Naive thymus-derived CD4-positive, alpha-beta T cell (primary cell): ENCODE results near the gene FBRSL1. TPM values are rescaled to one million over a fixed set of nuclear protein-coding genes. Genes with fewer than 3 reads are reported as not detected.

ENCODE experiments used
- ATAC-seq: fragments of 150-1000 bp; cut with Tn5 transposase; 2 replicates; pipeline ENCODE4 v1.10.0; 2021; ENCODE audit warnings: mild to moderate bottlenecking, moderate library complexity
- CTCF ChIA-PET: fragments of 350-600 bp; sonication (Branson Sonifier 250); formaldehyde crosslinking; loops from one replicate; lab custom pipeline; 2021; ENCODE audit warnings: antibody characterized with exemption; lab: Charles Lee
- POLR2A ChIA-PET: fragments of 350-600 bp; sonication (Branson Sonifier 250); formaldehyde crosslinking; loops from one replicate; lab custom pipeline; 2021; ENCODE audit warnings: antibody characterized with exemption, inconsistent platforms; lab: Charles Lee
- DNase-seq, 9 donors: peaks; one replicate each; pipeline versions ENCODE4 v3.0.0 to v3.0.0-alpha.2; 2020 to 2022; ENCODE audit warnings: mixed read lengths in 1 of 9
- H3K27ac ChIP-seq: one replicate; pipeline ENCODE4 v1.7.0; 2013; ENCODE audit warnings: mild to moderate bottlenecking, low read depth, low read length, moderate library complexity
- H3K27me3 ChIP-seq, 2 donors: one replicate each; pipeline ENCODE4 v1.7.0; 2013; ENCODE audit warnings: low read length in 2 of 2, mild to moderate bottlenecking in 2 of 2, moderate library complexity in 2 of 2; ENCODE audit not compliant: control insufficient read depth in 2 of 2, insufficient read depth in 2 of 2
- H3K36me3 ChIP-seq, 3 experiments: 1 replicate in 2 of 3; 2 replicates in 1 of 3; pipeline ENCODE4 v1.7.0; 2013; ENCODE audit warnings: low read length in 3 of 3, mild to moderate bottlenecking in 3 of 3, moderate library complexity in 1 of 3; ENCODE audit not compliant: insufficient read depth in 3 of 3, control insufficient read depth in 2 of 3
- H3K4me1 ChIP-seq, 2 donors: one replicate each; pipeline ENCODE4 v1.7.0; 2013; ENCODE audit warnings: low read length in 2 of 2, mild to moderate bottlenecking in 2 of 2, moderate library complexity in 1 of 2; ENCODE audit not compliant: control insufficient read depth in 2 of 2, insufficient read depth in 2 of 2
- H3K4me3 ChIP-seq: 2 replicates; pipeline ENCODE4 v1.7.0; 2013; ENCODE audit warnings: mild to moderate bottlenecking, low read length
- H3K9me3 ChIP-seq, 3 experiments: 1 replicate in 2 of 3; 2 replicates in 1 of 3; pipeline ENCODE4 v1.7.0; 2013; ENCODE audit warnings: low read length in 3 of 3; ENCODE audit not compliant: control insufficient read depth in 2 of 3
- H3K27ac Mint-ChIP-seq, 9 donors: one replicate each; pipeline ENCODE4 v1.8.0; 2020 to 2022; ENCODE audit warnings: mixed read lengths in 9 of 9, mild to moderate bottlenecking in 8 of 9, moderate library complexity in 5 of 9, inconsistent platforms in 2 of 9
- H3K27me3 Mint-ChIP-seq, 5 donors: one replicate each; pipeline ENCODE4 v1.8.0; 2021 to 2022; ENCODE audit warnings: mixed read lengths in 5 of 5, mild to moderate bottlenecking in 1 of 5
- H3K36me3 Mint-ChIP-seq, 5 donors: one replicate each; pipeline ENCODE4 v1.8.0; 2020 to 2022; ENCODE audit warnings: mixed read lengths in 5 of 5, mild to moderate bottlenecking in 3 of 5, inconsistent platforms in 1 of 5
- H3K4me1 Mint-ChIP-seq, 7 donors: one replicate each; pipeline ENCODE4 v1.8.0; 2020 to 2022; ENCODE audit warnings: mixed read lengths in 7 of 7, mild to moderate bottlenecking in 3 of 7, inconsistent platforms in 1 of 7
- H3K4me3 Mint-ChIP-seq, 10 donors: one replicate each; pipeline ENCODE4 v1.8.0; 2020 to 2022; ENCODE audit warnings: mild to moderate bottlenecking in 10 of 10, mixed read lengths in 10 of 10, moderate library complexity in 6 of 10, inconsistent platforms in 2 of 10
- H3K9me3 Mint-ChIP-seq, 11 donors: one replicate each; pipeline ENCODE4 v1.8.0; 2020 to 2022; ENCODE audit warnings: mixed read lengths in 11 of 11, mild to moderate bottlenecking in 4 of 11, inconsistent platforms in 1 of 11, moderate library complexity in 1 of 11
- intact Hi-C, 2 donors: fragments of 100-400 bp; cut with micrococcal nuclease; formaldehyde crosslinking; loops; one replicate each; pipeline ENCODE4 v1.15.1; 2023
- polyA plus RNA-seq, 2 donors: library from polyadenylated mRNA; unstranded; fragments of 300-500 nt; fragmentation: Illumina TruSeq; gene quantifications; one replicate each; pipeline ENCODE4 v1.2.3, GENCODE V29; 2021
- total RNA-seq, 6 experiments: library from RNA in 5 of 6; stranded (reverse) in 5 of 6; gene quantifications; 1 replicate in 5 of 6; 2 replicates in 1 of 6; pipeline ENCODE4 v1.2.3 and lab custom pipeline; 2021 to 2026

Gene FBRSL1
- total and polyA plus RNA-seq, 7 experiments from 2014 or later: 0.77 to 105 (median 90.9) TPM

- ATAC-seq: no peak
- DNase-seq: no peak
- Mint-ChIP-seq H3K4me3 (no peak overlapping the region), H3K4me1 (peaks cover 25 to 43% (median 36%) of the 10 kb centered on the region in 7 donors), H3K36me3 (no peaks in the 10 kb centered on the region), H3K9me3 (peaks cover 0 to 3% (median 0%) of the 10 kb centered on the region in 11 donors), H3K27me3 (no peaks in the 10 kb centered on the region), H3K27ac (peak overlapping the region in 1 of 9 donors; percentile 59)
- no peaks in the 10 kb centered on the region for H3K36me3 ChIP-seq
- peaks cover 6 to 12% of the 10 kb centered on the region in 2 donors for H3K4me1 ChIP-seq
- ChIA-PET CTCF (no interaction called here), POLR2A (no interaction called here)
- H3K27ac ChIP-seq: no peak overlapping the region
- intact Hi-C loops: loop anchor here in 1 of 2 donors (10.0 kb wide), 1 partner anchor 538 kb away; the partner anchor contains the start of gene EP400
- no peak overlapping the region for H3K4me3 ChIP-seq
- H3K27me3 ChIP-seq: no peaks in the 10 kb centered on the region
- no peaks in the 10 kb centered on the region for H3K9me3 ChIP-seq
Measured at GRCh38 chr12:132483208-132483607, 6.7 kb upstream of the FBRSL1 start.

DNA sequence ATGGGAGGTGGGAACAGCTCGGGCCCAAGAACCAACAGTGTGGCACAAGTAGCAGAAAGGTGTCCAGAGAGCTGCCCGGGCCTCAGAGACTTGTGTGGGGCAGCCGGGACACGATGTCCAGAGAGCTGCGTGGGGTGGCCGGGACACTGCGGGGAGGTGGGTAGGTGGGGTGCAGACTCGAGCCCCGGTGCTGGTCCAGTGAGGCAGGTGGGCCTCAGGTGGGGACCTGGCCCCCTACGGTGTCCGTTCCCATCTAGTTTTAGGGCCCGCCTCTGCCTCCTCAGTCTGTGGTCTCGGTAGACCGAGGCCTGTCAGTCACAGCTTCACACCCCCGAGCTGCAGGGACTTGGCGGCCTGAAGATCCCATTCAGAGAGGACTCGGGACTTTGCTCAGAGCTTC, 6.3 kb upstream of the FBRSL1 start:
- peaks cover 28 to 46% (median 37%) of the 10 kb centered on the region in 7 donors for H3K4me1 Mint-ChIP-seq
- H3K27me3 Mint-ChIP-seq: no peaks in the 10 kb centered on the region
- no peak overlapping the region for H3K4me3 Mint-ChIP-seq
- CTCF ChIA-PET: no interaction called here
- POLR2A ChIA-PET: interaction anchor here (0.8 kb wide), 1 partner anchor 11 kb away, joined by 4 read pairs; no protein-coding TSS in a partner anchor
- H3K9me3 ChIP-seq: no peaks in the 10 kb centered on the region
- H3K4me1 ChIP-seq: peaks cover 9 to 16% of the 10 kb centered on the region in 2 donors
- DNase-seq (no peak), ATAC-seq (no peak)
- no peak overlapping the region for H3K27ac ChIP-seq
- no peak overlapping the region for H3K4me3 ChIP-seq
- intact Hi-C loops: loop anchor here in 1 of 2 donors (10.0 kb wide), 1 partner anchor 539 kb away; the partner anchor contains the start of gene EP400
- no peaks in the 10 kb centered on the region for H3K27me3 ChIP-seq
- no peaks in the 10 kb centered on the region for H3K36me3 ChIP-seq
- no peaks in the 10 kb centered on the region for H3K36me3 Mint-ChIP-seq
- H3K27ac Mint-ChIP-seq: peak overlapping the region in 1 of 9 donors; percentile 62
- peaks cover 0 to 3% (median 0%) of the 10 kb centered on the region in 11 donors for H3K9me3 Mint-ChIP-seq

GRCh38 chr12:132484183-132484890, 5.6 kb upstream of the FBRSL1 start:
- intact Hi-C loops: loop anchor here in 1 of 2 donors (10.0 kb wide), 1 partner anchor 540 kb away; the partner anchor contains the start of gene EP400
- Histone ChIP-seq H3K36me3 (no peaks in the 10 kb centered on the region), H3K4me1 (peaks cover 13 to 16% of the 10 kb centered on the region in 2 donors), H3K9me3 (no peaks in the 10 kb centered on the region), H3K27ac (no peak overlapping the region), H3K4me3 (no peak overlapping the region), H3K27me3 (no peaks in the 10 kb centered on the region)
- Mint-ChIP-seq H3K27me3 (no peaks in the 10 kb centered on the region), H3K27ac (peak overlapping the region in 1 of 9 donors; percentile 75), H3K4me1 (peaks cover 31 to 50% (median 36%) of the 10 kb centered on the region in 7 donors), H3K9me3 (peaks cover 0 to 3% (median 0%) of the 10 kb centered on the region in 11 donors), H3K4me3 (no peak overlapping the region), H3K36me3 (no peaks in the 10 kb centered on the region)
- ATAC-seq (no peak), DNase-seq (no peak)
- ChIA-PET CTCF (no interaction called here), POLR2A (interaction anchor here (0.8 kb wide), 1 partner anchor 12 kb away, joined by 4 read pairs; no protein-coding TSS in a partner anchor)

DNA sequence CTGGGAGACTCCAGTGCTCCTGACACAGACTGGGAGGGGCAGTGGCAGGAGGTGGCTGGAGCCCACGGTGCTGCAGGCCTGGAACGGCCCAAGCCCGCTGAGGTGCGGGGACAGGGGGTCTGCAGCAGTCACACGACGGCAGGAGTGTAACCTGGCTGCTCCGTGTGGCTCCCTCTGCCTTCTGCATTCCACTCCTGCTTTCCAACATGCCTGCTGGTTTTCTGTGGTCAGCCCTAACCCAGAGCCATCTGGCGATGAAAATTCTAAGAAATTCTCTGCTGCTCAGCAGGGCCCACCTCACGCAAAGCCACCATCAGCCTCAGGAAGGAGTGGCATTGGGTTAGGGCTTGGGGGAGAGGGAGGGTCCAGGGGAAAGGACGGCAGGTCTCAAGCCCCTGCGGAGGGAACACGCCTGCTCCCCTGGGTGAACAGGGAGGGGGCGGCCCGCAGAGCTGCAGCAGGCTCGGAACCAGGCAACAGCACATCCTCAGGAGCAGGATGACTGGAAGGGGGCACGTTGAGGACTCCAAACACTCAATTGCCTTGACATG, 5.0 kb upstream of the FBRSL1 start:
- Histone ChIP-seq H3K27me3 (no peaks in the 10 kb centered on the region), H3K4me1 (peaks cover 13 to 16% of the 10 kb centered on the region in 2 donors), H3K9me3 (no peaks in the 10 kb centered on the region), H3K4me3 (no peak overlapping the region), H3K27ac (no peak overlapping the region), H3K36me3 (no peaks in the 10 kb centered on the region)
- Mint-ChIP-seq H3K27ac (peak overlapping the region in 2 of 9 donors; percentile 54 to 64), H3K27me3 (no peaks in the 10 kb centered on the region), H3K36me3 (no peaks in the 10 kb centered on the region), H3K4me3 (no peak overlapping the region), H3K9me3 (peaks cover 0 to 3% (median 0%) of the 10 kb centered on the region in 11 donors), H3K4me1 (peaks cover 28 to 50% (median 33%) of the 10 kb centered on the region in 7 donors)
- DNase-seq (no peak), ATAC-seq (no peak)
- intact Hi-C loops: loop anchor here in 1 of 2 donors (5.0 to 10.0 kb wide), 2 partner anchors 68 to 540 kb away; partner anchors contain the start of gene EP400
- CTCF ChIA-PET: no interaction called here
- POLR2A ChIA-PET: interaction anchor here (4.4 to 4.5 kb wide), 2 partner anchors 7 to 39 kb away, joined by 52 to 66 read pairs; no protein-coding TSS in a partner anchor

GRCh38 chr12:132485619-132486018, 4.3 kb upstream of the FBRSL1 start:
- peaks cover 28 to 50% (median 33%) of the 10 kb centered on the region in 7 donors for H3K4me1 Mint-ChIP-seq
- H3K27me3 Mint-ChIP-seq: no peaks in the 10 kb centered on the region
- no peaks in the 10 kb centered on the region for H3K36me3 Mint-ChIP-seq
- Histone ChIP-seq H3K4me3 (no peak overlapping the region), H3K36me3 (no peaks in the 10 kb centered on the region), H3K27me3 (no peaks in the 10 kb centered on the region), H3K27ac (no peak overlapping the region), H3K4me1 (peaks cover 13 to 16% of the 10 kb centered on the region in 2 donors), H3K9me3 (no peaks in the 10 kb centered on the region)
- peaks cover 0 to 3% (median 0%) of the 10 kb centered on the region in 11 donors for H3K9me3 Mint-ChIP-seq
- H3K4me3 Mint-ChIP-seq: peak overlapping the region in 3 of 10 donors; percentile 14 to 35 (median 23)
- CTCF ChIA-PET: interaction anchor here (0.8 to 0.9 kb wide), 2 partner anchors 8 to 37 kb away, joined by 3 to 4 read pairs; no protein-coding TSS in a partner anchor
- no peak for ATAC-seq
- intact Hi-C loops: loop anchor here in 1 of 2 donors (5.0 to 10.0 kb wide), 2 partner anchors 68 to 541 kb away; partner anchors contain the start of gene EP400
- POLR2A ChIA-PET: interaction anchor here (1.1 to 4.5 kb wide), 4 partner anchors 8 to 71 kb away, joined by 3 to 66 read pairs (median 28); no protein-coding TSS in a partner anchor
- no peak for DNase-seq
- peak overlapping the region in 5 of 9 donors; percentile 64 to 95 (median 77) for H3K27ac Mint-ChIP-seq

GRCh38 chr12:132486168-132486567, 3.8 kb upstream of the FBRSL1 start:
- intact Hi-C loops: loop anchor here in 1 of 2 donors (5.0 to 10.0 kb wide), 2 partner anchors 69 to 541 kb away; partner anchors contain the start of gene EP400
- H3K36me3 ChIP-seq: no peaks in the 10 kb centered on the region

More at GRCh38 chr12:132486168-132486567, 3.8 kb upstream of the FBRSL1 start:
- Mint-ChIP-seq H3K4me3 (peak overlapping the region in 1 of 10 donors; percentile 8), H3K27me3 (no peaks in the 10 kb centered on the region), H3K36me3 (peaks cover 0 to 3% (median 0%) of the 10 kb centered on the region in 5 donors), H3K27ac (peak overlapping the region in 8 of 9 donors; percentile 50 to 95 (median 69)), H3K9me3 (peaks cover 0 to 3% (median 0%) of the 10 kb centered on the region in 11 donors), H3K4me1 (peaks cover 29 to 52% (median 35%) of the 10 kb centered on the region in 7 donors)
- H3K4me1 ChIP-seq: peaks cover 17 to 19% of the 10 kb centered on the region in 2 donors
- ATAC-seq: no peak
- no peak overlapping the region for H3K27ac ChIP-seq
- no peak for DNase-seq
- no peak overlapping the region for H3K4me3 ChIP-seq
- no peaks in the 10 kb centered on the region for H3K9me3 ChIP-seq
- POLR2A ChIA-PET: interaction anchor here (1.0 to 4.5 kb wide), 5 partner anchors 8 to 72 kb away, joined by 3 to 66 read pairs (median 4); no protein-coding TSS in a partner anchor
- CTCF ChIA-PET: interaction anchor here (0.8 to 1.3 kb wide), 3 partner anchors 9 to 56 kb away, joined by 3 to 4 read pairs (median 4); no protein-coding TSS in a partner anchor
- H3K27me3 ChIP-seq: no peaks in the 10 kb centered on the region
